Head of caudate nucleus (tissue), 42 donors: ENCODE measurements around the gene SUN3.
A peak's percentile ranks its signal among the peaks of the same experiment; 100 is the strongest.

ENCODE experiments used
- DNase-seq, 42 donors: peaks; one replicate each; pipeline versions ENCODE4 v3.0.0 to v3.0.0-alpha.2; 2020 to 2021; ENCODE audit warnings: mixed read lengths in 7 of 42
- intact Hi-C: fragments of 100-400 bp; cut with DNase I; formaldehyde crosslinking; loops from one replicate; pipeline ENCODE4 v1.15.0; 2022

Gene SUN3, protein sequence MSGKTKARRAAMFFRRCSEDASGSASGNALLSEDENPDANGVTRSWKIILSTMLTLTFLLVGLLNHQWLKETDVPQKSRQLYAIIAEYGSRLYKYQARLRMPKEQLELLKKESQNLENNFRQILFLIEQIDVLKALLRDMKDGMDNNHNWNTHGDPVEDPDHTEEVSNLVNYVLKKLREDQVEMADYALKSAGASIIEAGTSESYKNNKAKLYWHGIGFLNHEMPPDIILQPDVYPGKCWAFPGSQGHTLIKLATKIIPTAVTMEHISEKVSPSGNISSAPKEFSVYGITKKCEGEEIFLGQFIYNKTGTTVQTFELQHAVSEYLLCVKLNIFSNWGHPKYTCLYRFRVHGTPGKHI

DNA sequence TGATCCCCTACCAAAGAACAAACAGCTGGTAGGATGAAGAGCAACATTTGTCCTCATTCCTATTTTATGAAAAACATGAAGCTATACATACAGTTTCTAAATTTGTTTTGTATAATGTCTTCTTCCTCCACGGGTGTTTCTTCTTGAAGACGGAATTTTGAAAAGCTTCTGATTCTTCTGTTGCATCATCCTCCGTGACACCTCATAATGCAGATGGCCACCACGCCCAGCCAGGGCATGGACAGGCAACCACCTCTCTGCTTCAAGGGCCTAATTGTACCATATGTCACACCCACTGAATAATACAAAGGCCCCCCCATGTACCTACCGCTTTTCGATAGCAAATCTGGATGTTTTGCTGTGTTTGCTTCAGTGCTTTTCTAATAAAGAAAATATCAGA lies at the start of gene SUN3:
TSS of gene SUN3 (minus strand) at position 170 of the 400 bp plus-strand sequence. CDS start at position 1, 169 bp downstream.
- intact Hi-C loops = no loop called here
- no peak for DNase-seq

DNA sequence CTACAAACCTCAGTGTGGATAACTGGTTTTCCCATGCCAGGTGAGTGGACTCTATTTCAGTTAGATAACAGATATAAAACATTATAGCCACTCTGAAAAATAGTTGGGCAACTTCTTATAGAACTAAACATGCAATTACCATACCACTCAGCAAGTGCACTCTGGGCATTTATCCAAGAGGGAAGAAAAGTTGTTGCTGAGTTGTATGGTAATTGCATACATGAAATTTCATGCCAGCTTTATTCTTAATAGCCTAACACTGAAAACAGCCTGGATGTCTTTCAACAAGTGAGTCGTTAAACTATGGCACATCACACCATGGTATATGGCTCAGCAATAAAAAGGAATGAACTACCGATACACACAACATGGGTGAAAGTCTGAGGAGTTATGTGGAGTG lies 49.6 kb upstream of the SUN3 start:
- no peak for DNase-seq
- intact Hi-C loops = no loop called here

DNA sequence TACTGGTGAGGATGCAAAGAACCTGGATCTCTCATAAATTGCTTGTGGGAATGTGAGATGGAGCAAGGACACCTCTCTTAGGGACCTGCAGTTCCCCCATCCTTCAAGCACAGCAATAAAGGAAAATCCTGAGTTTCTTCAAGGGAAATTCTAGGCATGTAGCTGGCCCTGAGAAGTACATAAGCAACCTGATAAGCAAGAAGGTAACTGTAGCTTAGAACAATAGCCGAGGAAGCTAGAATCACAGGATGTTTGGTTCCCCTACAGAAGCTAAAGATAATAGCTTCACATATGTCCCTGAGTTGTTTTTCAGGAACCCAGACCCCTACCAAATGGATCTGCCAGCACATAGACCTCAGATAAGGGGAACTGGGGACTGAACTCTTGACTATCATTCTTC lies 48.5 kb upstream of the SUN3 start:
- DNase-seq = no peak
- intact Hi-C loops = no loop called here

DNA sequence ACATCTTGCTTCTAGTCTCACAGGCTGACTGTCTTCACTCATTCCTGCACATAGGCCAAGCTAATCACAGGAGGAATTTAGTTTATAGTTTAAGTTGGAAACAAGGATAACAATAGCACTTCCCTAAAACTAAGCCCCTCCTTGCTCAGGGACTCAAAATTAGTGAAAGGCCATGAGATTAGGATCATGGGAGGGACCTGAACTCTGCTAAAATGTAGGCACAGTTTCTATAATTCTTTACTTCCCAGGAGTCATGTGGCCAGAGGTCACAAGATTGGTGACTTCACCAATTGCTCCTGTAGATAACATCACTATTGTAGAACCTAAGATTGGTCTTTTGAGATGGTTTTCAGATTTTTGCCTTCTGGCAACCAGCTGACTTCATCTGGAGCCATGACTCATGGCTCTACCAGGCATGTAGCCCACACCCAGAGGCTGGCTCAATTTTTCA lies 45.3 kb upstream of the SUN3 start:
- intact Hi-C loops = no loop called here
- no peak for DNase-seq

DNA sequence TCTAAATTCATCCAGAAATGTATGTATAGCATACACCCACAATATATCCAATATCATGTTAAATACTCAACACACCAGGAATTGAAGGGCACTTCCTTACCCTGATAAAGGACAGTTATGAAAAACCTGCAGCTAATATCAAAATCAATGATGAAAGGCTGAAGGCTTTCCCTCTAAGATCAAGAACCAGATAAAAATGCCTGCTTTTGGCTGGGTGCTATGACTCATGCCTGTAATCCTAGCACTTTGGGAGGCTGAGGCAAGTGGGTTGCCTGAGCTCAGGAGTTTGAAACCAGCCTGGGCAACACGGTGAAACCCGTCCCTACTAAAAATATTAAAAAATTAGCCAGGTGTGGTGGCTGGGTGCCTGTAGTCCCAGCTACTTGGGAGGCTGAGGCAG lies 38.6 kb upstream of the SUN3 start:
- intact Hi-C loops = no loop called here
- no peak for DNase-seq

DNA sequence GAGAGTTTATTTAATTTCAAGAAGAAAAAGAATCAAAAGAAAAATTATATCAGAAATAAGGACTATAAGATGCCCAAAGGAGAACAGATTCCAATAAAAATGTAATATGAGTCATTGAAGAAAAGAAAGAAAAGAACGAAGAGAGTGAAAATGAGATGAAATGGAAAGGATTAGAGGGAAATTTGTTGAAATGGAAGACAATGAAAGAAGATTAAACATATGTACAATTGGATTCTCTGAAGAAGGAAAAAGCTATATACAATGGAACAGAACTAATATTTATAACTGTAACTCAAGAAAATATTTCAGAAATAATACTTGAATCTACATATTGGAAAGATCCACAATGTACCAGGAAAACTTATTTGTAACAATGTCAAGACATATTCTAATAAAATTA lies 35.1 kb upstream of the SUN3 start:
- no peak for DNase-seq
- intact Hi-C loops = no loop called here

DNA sequence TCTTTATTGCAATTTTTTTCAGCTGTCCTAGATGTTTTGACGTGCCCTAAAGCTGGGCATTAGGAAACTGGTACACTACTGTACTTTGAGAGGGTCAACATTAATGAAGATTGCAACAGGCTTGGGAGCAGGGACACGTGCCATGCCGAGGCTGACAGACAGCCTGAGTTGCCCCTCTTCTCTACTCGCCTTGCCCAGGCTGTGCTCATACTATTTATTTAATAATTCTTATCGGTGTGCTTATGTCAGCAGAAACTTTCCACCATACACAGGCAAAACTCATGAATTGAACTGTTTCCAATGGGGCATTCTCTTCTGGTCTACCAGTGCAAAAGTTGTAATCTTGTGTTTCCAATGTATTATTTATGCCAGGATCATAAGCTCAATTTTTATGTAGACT lies 30.8 kb upstream of the SUN3 start:
- DNase-seq = no peak
- intact Hi-C loops = no loop called here

DNA sequence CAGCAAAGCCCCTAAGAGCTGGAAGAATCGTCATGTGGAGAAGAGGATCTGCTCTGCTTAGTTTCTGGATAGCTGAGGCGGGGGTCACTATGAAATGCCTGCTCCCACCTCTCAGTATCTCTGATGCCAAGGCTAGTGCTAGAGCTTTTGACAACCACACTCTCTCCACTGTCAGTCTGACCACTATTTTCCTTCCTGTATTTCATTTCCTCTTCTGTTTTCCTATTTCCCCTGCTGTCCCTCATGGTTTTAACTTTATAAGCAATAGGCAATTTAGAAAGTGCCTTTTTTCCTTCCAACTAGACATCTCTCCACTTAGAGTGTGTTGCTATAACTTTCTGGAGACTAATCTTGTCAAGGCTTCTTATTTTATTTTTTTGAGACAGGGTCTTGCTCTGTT lies 30.1 kb upstream of the SUN3 start:
- intact Hi-C loops = no loop called here

DNA sequence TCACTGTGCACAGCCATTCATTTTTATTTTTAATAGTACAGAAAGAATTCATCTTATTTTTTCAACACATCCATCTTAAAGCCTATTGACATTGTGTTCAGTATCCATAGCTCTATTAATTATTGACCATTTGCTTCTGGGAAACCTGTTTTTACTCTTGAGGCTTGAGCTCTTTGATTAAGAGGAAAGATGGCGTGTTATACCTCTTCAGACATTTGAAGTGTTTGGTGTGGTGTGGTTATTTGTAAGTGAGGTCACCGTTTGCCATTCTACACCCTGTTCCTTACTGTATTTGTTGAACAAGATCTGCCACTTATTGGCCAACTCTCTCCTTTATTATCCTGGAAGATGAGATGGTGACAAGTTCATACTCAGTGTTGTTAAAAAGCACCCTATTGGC lies 24.8 kb upstream of the SUN3 start:
- no peak for DNase-seq
- intact Hi-C loops = no loop called here

More for the DNA sequence above, 30.1 kb upstream of the SUN3 start:
- DNase-seq = no peak

DNA sequence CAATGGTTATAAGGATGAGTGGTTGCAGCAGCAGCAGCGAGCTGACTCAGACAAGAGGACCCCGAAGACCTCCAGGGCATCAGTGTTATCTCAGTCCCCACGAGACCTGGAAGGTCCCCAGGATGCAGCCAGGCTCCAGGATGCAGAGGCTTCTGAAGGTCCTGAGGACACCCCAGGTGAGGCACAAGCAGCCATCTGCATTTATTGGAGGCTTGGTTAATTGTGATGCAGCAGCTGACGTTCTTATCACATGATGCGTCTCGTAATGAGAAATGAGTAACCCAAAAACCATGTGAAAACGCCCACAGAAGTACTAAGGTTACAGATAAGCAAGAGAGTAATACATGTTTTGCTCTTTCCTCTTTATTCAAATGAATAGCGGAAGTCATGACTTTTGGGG lies 23.8 kb upstream of the SUN3 start:
- no peak for DNase-seq
- intact Hi-C loops = no loop called here

DNA sequence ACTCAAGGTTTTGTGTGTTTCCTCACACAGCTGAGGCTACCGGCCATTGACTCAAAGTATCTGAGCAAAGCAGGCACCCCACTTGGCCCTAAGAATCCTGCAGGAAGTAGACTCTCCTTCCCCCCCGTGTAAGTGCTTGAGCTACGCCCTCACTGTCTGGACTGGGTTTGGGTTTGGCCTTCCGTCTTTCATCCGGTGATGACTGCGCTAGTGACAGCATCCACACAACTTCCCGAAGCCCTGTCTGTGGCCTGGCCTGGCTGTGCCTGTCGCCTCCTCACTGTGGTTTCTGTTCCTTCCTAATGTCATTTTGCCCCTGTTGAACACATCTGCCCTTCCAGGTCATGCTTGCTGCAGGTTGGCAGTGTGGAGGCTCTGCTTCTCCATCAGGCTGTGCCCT lies 20.9 kb upstream of the SUN3 start:
- peak in 1 of 42 donors; percentile 17 for DNase-seq
- intact Hi-C loops = no loop called here

DNA sequence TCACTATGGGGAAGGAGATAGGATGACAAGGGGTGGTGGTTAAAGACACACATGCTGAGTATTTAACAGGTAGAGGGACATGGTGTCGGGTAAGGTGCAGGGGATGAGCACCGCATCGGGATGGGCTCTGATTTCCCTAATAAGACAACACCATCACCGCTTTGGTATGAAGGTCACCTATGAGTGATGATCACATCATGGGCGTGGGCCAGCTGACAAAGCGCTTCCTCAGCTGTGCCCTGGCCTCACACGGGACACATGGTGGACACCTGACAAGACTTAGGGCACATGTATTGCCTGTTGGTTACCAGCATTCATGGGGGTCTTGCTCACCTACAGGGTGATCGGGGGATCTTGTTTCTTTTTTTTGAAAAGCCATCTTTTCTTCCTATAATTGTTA lies 19.2 kb upstream of the SUN3 start:
- DNase-seq = no peak
- intact Hi-C loops = no loop called here

DNA sequence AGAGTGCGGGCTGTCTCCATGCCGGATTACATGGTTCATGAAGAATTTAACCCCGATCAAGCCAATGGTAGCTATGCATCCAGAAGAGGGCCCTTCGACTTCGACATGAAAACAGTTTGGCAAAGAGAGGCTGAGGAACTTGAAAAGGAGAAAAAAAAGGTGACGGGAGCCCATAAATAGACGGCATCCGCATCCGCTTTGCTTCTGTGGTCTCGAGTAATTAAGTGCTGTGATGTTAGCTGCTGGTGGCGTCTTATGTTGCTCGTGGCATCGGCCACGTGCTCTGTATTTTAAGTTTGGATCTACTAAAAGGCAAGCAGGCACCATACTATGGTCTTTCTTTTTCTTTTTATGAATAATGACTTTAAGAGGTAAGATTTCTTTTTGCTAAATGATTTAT lies 17.6 kb upstream of the SUN3 start:
- no peak for DNase-seq

DNA sequence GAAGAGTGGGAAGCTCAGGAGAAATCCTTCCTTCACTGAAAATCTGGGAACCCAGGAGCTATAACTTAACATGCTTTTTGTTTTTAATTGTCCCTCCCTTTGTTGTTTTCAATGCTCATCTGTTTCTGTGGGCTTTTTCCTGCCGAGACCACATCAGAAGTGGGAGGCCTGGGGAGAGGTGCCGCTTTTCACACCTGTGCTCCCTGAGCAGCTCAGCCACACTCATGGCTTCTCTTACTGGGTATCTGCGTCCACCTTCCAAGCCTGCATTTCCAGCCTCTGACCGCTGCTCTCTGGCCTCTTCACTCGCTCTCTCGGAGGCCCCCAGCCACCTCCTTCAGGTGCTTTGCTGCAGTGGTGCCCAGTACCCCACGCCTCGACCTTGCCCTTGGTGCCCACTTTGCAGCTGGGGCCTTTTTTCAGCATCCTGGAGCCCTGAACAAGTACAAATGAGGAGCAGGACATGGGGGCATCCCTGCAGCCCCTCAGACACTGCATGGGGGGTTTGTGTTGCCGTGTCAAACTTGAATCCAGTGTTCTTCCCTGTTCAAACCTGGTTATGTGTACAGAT lies 16.4 kb upstream of the SUN3 start:
- intact Hi-C loops = no loop called here
- no peak for DNase-seq

More for the DNA sequence above, 17.6 kb upstream of the SUN3 start:
- intact Hi-C loops = no loop called here

DNA sequence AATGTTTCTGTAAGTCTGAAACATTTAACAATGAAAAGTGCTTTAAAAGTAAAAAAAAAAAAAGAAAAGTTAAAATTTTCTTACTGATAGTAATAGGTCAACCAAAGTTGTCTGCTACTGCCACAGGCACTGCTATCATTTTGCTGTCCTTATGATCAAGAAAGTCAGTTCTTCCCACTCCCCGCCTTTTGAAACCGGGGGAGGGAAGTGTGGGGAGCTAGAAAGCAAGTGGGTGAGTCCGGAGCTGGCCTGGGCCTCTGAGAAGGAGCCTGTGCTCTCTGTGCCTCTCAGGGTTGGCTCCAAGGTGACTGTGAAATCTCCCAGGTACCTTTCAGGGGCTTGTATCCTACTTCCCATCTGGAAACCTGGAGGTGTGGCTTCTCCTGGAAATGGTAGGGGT lies 13.7 kb upstream of the SUN3 start:
- no peak for DNase-seq
- intact Hi-C loops = no loop called here

DNA sequence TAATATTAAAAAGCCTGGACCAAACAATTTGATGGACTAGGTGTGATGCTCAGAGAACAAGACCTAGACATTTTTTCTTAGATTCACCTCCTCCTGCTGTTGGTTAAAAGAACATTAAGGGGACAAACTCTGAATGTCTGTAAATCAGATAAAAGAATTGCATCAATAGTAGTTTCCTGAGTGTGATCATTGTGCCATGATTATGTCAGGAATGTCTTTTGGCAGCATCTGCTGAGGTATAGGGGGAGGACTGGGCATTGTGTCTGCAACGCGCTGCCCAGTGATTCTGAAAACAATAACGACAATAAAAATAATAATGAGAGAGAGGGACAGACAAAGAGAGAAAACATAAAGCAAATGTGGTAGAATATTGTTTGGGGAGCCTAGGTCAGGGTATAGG lies 13.3 kb upstream of the SUN3 start:
- no peak for DNase-seq
- intact Hi-C loops = no loop called here

DNA sequence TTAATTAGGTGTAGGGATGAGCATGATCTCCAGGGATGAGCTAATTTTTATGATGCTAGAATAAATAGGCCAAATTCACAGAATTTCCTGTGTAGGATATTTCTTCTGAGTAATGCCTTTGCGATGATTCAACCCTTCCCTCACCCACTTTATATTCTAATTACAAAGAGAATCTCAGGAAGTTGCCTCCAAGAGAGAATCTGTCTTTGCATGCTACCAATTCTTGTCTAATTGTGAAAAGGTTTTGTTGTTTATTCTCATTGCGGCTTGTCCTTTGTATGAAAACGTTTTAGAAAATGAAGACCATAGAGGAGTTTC lies 12.7 kb upstream of the SUN3 start:
- DNase-seq = no peak
- intact Hi-C loops = no loop called here

DNA sequence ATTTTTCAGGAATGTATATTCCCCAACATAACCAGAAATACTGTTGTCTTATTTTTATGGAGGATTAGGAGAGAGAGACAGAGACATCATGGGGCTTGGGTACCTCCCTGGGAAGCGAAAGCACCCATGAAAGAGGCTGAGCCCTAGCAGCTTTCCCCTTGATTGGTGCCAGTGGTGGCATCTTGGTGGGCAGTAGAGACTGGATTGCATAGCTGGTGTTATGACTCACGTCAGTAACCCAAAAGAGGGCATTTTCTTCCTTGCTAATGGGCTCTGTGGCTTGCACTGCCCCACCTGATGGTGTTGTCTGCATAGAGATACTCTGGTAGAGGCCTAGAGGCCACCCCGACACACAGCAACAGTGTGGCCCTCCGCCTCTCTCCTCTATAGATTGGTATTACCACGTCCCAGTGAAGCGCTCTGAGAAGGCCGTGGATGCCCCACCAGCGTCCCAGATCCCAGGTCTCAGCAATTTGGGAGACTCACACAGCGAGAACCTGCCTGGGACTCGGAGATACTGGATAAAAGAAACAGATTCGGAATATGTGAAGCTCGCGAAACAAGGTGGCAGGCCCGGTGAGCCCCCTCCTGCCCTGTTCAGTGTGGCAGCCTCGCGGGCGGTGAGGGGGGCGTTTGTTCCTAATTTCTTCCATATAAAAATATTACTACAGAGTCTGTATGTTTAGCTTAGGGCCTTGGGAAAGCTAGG lies 12.2 kb upstream of the SUN3 start:
- peak in 17 of 42 donors; percentile 13 to 62 (median 36) for DNase-seq
- intact Hi-C loops = no loop called here

DNA sequence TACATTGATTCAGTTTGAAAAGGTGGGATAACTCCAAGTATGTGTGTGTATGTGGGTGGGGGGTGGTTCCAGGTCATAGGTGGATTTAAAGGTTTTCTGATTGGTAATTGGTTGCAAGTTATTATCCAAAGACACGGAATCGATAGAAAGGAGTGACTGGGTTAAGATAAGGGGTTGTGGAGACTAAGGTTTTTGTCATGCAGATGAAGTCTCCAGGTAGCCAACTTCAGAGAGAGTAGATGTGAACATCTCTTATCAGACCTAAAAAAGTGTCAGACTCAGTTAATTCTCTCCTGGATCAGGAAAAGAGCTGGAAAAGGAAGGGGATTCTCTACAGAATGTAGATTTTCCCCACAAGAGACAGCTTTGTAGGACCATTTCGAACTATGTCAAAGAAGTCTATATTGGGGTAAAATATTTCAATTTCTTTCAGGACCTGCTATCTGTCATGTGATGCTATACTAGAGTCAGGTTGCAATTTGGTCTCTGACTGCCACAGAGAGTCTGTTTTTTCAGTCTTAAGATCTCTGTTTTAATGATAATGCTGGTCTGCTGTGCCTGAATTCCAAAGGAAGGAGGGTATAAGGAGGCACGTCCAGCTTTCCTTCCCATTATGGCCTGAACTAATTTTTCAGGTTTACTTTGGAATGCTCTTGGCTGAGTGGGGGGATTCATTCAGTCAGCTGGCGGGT lies 10.1 kb upstream of the SUN3 start:
- no peak for DNase-seq
- intact Hi-C loops = no loop called here

DNA sequence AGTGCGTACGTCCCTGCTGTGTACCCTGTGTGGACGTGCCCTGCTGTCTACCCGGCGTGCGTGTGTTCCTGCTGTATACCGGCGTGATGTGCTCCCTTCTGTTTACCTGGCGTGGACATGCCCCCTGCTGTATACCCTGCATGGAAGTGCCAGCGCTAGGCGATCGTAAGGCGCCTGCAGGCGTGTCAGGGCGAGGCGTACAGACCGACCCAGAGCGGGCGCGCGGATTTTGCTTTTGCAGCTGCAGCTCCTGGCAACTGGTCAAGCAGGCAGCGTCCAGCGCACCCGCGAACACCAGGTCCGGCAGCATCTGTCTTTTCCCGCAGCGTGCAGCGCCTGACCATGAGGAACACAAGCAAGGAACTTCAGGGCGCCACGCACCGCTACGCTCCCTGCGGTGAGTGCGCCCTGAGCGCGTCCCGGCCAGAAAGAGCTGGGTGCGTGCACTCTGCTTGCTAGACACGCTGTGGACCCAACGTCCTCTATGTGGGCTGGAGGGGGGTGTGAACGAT lies 7.1 kb upstream of the SUN3 start:
- DNase-seq = peak in 21 of 42 donors; percentile 7 to 51 (median 29)
- intact Hi-C loops = no loop called here
